ENCODE results near the gene SHE. TPM values are rescaled to one million over a fixed set of nuclear protein-coding genes. Genes with fewer than 3 reads are reported as not detected.

Gene SHE
- total and polyA plus RNA-seq, 9 donors: 4.3 to 20.5 (median 9.0) TPM

DNA sequence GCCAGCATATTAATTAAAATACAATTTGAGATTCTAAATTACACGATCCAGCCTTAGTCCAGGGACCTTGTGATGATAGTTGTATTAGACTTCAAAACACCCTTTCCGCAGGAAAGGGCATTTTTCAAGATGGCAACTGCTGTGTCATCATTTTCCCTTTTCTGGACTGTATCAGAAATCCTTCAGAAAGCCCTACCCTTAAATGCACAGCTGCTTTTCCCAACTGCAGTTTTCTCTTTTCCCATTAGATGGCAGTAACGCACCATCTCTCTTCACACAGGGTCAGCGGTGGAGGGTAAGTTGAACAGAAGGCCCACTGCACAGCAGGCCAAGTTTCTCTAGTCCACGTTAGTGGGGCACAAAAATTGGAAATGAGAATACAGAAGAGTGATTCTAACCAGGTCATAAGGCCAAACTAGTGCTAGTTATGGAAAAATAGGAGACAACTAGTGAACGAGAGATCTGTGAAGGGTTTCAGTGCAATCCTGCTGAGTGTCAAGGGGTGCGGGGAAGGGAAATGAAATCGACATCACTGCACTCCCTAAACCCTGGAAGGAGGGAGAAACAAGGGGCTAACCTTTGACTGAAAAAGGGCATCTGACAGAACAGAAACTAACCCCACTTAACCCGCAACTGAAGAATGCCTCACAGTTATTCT is 22.3 kb downstream of the SHE start:
- Histone ChIP-seq H3K27me3 (no peaks in the 10 kb centered on the region), H3K36me3 (no peaks in the 10 kb centered on the region), H3K4me3 (no peak overlapping the region), H3K4me1 (ENCODE audit: insufficient read depth) (no peaks in the 10 kb centered on the region), H3K9me3 (no peaks in the 10 kb centered on the region), H3K27ac (peak overlapping the region in 1 of 2 donors; percentile 15)
- WGBS, 3 donors: 36% methylated on average over 9 of the region's 9 CpGs
- intact Hi-C loops (cut with DNase I): loop anchor here (5.0 to 10.0 kb wide), 4 partner anchors 65 to 595 kb away; partner anchors contain the start of genes KCNN3 (in 2 of the 4) and EFNA3 (in 1 of the 4)
- peak in 4 of 5 donors; percentile 53 to 78 (median 64) for DNase-seq
- TF ChIP-seq POLR2A (IDR thresholded peaks at IDR 0.05) (no peak), EP300 (IDR thresholded peaks at IDR 0.05) (peak; percentile 9)
- TF ChIP-seq, protein P1, sequence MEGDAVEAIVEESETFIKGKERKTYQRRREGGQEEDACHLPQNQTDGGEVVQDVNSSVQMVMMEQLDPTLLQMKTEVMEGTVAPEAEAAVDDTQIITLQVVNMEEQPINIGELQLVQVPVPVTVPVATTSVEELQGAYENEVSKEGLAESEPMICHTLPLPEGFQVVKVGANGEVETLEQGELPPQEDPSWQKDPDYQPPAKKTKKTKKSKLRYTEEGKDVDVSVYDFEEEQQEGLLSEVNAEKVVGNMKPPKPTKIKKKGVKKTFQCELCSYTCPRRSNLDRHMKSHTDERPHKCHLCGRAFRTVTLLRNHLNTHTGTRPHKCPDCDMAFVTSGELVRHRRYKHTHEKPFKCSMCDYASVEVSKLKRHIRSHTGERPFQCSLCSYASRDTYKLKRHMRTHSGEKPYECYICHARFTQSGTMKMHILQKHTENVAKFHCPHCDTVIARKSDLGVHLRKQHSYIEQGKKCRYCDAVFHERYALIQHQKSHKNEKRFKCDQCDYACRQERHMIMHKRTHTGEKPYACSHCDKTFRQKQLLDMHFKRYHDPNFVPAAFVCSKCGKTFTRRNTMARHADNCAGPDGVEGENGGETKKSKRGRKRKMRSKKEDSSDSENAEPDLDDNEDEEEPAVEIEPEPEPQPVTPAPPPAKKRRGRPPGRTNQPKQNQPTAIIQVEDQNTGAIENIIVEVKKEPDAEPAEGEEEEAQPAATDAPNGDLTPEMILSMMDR (IDR thresholded peaks at IDR 0.05): peak; percentile 79 to 91 (median 90)

DNA sequence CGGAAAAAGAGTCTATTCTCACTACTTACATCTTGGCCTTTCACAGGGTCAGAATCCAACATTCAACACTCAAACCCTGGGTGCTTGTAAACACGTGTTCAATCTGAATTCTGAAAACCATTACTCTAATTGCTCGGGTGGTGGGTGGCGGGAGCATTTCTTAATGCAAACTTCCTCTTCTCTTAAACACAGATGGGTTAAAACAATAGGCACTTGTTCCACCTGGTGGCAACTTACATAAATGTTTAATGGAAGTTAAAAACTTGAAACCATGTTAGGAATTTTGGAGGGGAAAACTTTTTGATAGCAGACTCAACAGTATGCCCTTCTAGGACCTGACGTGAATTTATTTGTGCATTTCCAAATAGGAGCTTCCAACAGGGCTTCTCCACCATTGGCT is 23.6 kb downstream of the SHE start:
- Histone ChIP-seq H3K27ac (no peak overlapping the region), H3K4me3 (no peak overlapping the region), H3K36me3 (no peaks in the 10 kb centered on the region), H3K27me3 (no peaks in the 10 kb centered on the region), H3K9me3 (no peaks in the 10 kb centered on the region), H3K4me1 (ENCODE audit: insufficient read depth) (no peaks in the 10 kb centered on the region)
- TF ChIP-seq EP300 (IDR thresholded peaks at IDR 0.05): no peak
- no peak for TF ChIP-seq POLR2A (IDR thresholded peaks at IDR 0.05)
- TF ChIP-seq, protein P1 (IDR thresholded peaks at IDR 0.05): no peak
- 65 to 73% (median 70%) methylated on average over 5 of the region's 5 CpGs for WGBS, 3 donors
- intact Hi-C loops (cut with DNase I): loop anchor here in 2 of 4 donors (10.0 kb wide), 1 partner anchor 396 kb away; the partner anchor contains the start of gene KCNN3 (in 2 of the 2)
- no peak for DNase-seq

DNA sequence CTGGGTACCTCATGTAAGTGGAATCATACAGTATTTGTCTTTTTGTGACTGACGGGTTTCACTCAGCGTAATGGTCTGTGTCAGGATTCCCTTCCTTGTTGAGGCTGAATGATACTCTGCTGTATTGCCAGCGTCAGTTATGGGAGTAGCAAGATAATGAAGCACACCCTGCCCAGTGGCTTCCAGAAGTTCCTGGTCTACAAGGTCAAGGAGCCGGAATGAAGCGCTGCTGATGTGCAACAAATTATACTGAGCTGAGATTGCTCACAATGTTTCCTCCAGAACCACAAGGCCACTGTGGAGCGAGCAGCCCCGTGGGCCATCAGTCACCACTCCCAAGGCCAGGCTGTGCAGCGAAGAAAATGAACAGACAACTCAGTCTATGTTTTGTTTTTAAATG is 24.2 kb downstream of the SHE start:
- no peaks in the 10 kb centered on the region for H3K27me3 ChIP-seq
- H3K4me1 ChIP-seq (ENCODE audit: insufficient read depth): no peaks in the 10 kb centered on the region
- 21 to 51% (median 27%) methylated on average over 8 of the region's 8 CpGs for WGBS, 3 donors
- H3K36me3 ChIP-seq: no peaks in the 10 kb centered on the region
- peak in 4 of 5 donors; percentile 27 to 42 (median 33) for DNase-seq
- H3K27ac ChIP-seq: no peak overlapping the region
- intact Hi-C loops (cut with DNase I): loop anchor here in 2 of 4 donors (10.0 kb wide), 1 partner anchor 397 kb away; the partner anchor contains the start of gene KCNN3 (in 2 of the 2)
- TF ChIP-seq POLR2A (IDR thresholded peaks at IDR 0.05) (no peak), EP300 (IDR thresholded peaks at IDR 0.05) (no peak)
- TF ChIP-seq, protein P1 (IDR thresholded peaks at IDR 0.05): no peak
- no peaks in the 10 kb centered on the region for H3K9me3 ChIP-seq
- no peak overlapping the region for H3K4me3 ChIP-seq

DNA sequence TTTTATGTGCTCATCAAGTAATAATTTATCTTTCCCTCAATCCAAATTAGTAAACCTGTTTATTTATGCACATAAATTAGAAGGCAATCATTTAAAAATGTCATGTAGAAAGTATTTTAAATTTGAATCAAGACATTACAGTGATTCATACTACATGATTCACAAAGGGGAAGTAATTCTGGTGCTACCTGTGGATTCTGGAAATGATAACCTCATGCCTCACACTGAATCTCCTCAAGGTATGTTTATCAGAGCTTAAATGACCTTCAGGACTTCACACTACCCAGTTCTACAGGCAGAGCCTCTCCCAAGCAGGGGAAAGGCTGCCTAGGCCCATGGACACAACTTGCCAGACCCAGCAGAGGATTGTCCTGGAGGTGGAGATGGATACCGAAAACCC is 25.4 kb downstream of the SHE start:
- H3K36me3 ChIP-seq: no peaks in the 10 kb centered on the region
- H3K27ac ChIP-seq: no peak overlapping the region
- TF ChIP-seq, protein P1 (IDR thresholded peaks at IDR 0.05): no peak
- TF ChIP-seq POLR2A (IDR thresholded peaks at IDR 0.05) (no peak), EP300 (IDR thresholded peaks at IDR 0.05) (no peak)
- 92 to 100% (median 95%) methylated on average over 1 of the region's 1 CpG for WGBS, 3 donors
- intact Hi-C loops (cut with DNase I): loop anchor here in 2 of 4 donors (10.0 kb wide), 1 partner anchor 398 kb away; the partner anchor contains the start of gene KCNN3 (in 2 of the 2)
- DNase-seq: no peak
- H3K27me3 ChIP-seq: no peaks in the 10 kb centered on the region
- no peaks in the 10 kb centered on the region for H3K9me3 ChIP-seq
- no peaks in the 10 kb centered on the region for H3K4me1 ChIP-seq (ENCODE audit: insufficient read depth)
- no peak overlapping the region for H3K4me3 ChIP-seq
